Nephron (organoid): Measurements from ENCODE around the gene SPACDR.

Source experiments
- H3K27ac Mint-ChIP-seq, 3 experiments: 2 replicates each; pipeline ENCODE4 v1.8.0; 2020; ENCODE audit warnings: mixed read lengths in 3 of 3, mild to moderate bottlenecking in 2 of 3, moderate library complexity in 1 of 3
- H3K27me3 Mint-ChIP-seq: 2 replicates; pipeline ENCODE4 v1.8.0; 2021; ENCODE audit warnings: low read depth, mild to moderate bottlenecking, moderate library complexity, mixed read lengths
- H3K36me3 Mint-ChIP-seq: 2 replicates; pipeline ENCODE4 v1.8.0; 2020; ENCODE audit warnings: low read depth, mixed read lengths
- H3K4me1 Mint-ChIP-seq: 2 replicates; pipeline ENCODE4 v1.8.0; 2020; ENCODE audit warnings: mixed read lengths
- H3K4me3 Mint-ChIP-seq, 3 experiments: 2 replicates each; pipeline ENCODE4 v1.8.0; 2020; ENCODE audit warnings: mild to moderate bottlenecking in 3 of 3, mixed read lengths in 3 of 3, moderate library complexity in 2 of 3
- H3K9me3 Mint-ChIP-seq: 2 replicates; pipeline ENCODE4 v1.8.0; 2020; ENCODE audit warnings: mixed read lengths
- CTCF ChIP-seq, 3 experiments: fragments of 200-600 bp; sonication (generic); IDR thresholded peaks; one replicate each; pipeline ENCODE4 v1.5.0; 2021; ENCODE audit warnings: antibody characterized with exemption in 3 of 3; ENCODE audit not compliant: unreplicated experiment in 3 of 3

The SPACDR gene

GRCh38 chr7:100486753-100487446 lies 22.8 kb upstream of the SPACDR start:
- H3K9me3 Mint-ChIP-seq = no peaks in the 10 kb centered on the region
- peaks cover 6% of the 10 kb centered on the region for H3K27me3 Mint-ChIP-seq
- H3K4me3 Mint-ChIP-seq = no peak overlapping the region
- H3K36me3 Mint-ChIP-seq = peaks cover 5% of the 10 kb centered on the region
- no peak for TF ChIP-seq CTCF (IDR thresholded peaks at IDR 0.05; ENCODE audit: unreplicated experiment in 3 of 3)
- peaks cover 26% of the 10 kb centered on the region for H3K4me1 Mint-ChIP-seq
- peak overlapping the region in 1 of 3 experiments; percentile 52 for H3K27ac Mint-ChIP-seq

GRCh38 chr7:100486111-100486636 lies 22.1 kb upstream of the SPACDR start:
- Mint-ChIP-seq H3K4me1 (peaks cover 32% of the 10 kb centered on the region), H3K27ac (peak overlapping the region in 2 of 3 experiments; percentile 59 to 61), H3K27me3 (peaks cover 7% of the 10 kb centered on the region), H3K9me3 (no peaks in the 10 kb centered on the region), H3K4me3 (peak overlapping the region; percentile 73 to 85 (median 81)), H3K36me3 (peaks cover 5% of the 10 kb centered on the region)
- TF ChIP-seq CTCF (IDR thresholded peaks at IDR 0.05; ENCODE audit: unreplicated experiment in 3 of 3) = no peak

- TF ChIP-seq CTCF (IDR thresholded peaks at IDR 0.05; ENCODE audit: unreplicated experiment in 3 of 3) = no peak
- peak overlapping the region in 2 of 3 experiments; percentile 59 to 61 for H3K27ac Mint-ChIP-seq
- peaks cover 33% of the 10 kb centered on the region for H3K4me1 Mint-ChIP-seq
Measured at GRCh38 chr7:100485471-100485876, 21.4 kb upstream of the SPACDR start.

GRCh38 chr7:100484673-100485045 lies 20.6 kb upstream of the SPACDR start:
- Mint-ChIP-seq H3K4me1 (peaks cover 26% of the 10 kb centered on the region), H3K9me3 (no peaks in the 10 kb centered on the region), H3K4me3 (peak overlapping the region; percentile 77 to 85 (median 84)), H3K27me3 (peaks cover 3% of the 10 kb centered on the region), H3K36me3 (no peaks in the 10 kb centered on the region), H3K27ac (peak overlapping the region; percentile 40 to 67 (median 51))
- TF ChIP-seq CTCF (IDR thresholded peaks at IDR 0.05; ENCODE audit: unreplicated experiment in 3 of 3) = no peak

More at GRCh38 chr7:100485471-100485876, 21.4 kb upstream of the SPACDR start:
- peak overlapping the region; percentile 66 to 85 (median 73) for H3K4me3 Mint-ChIP-seq
- H3K36me3 Mint-ChIP-seq = peaks cover 5% of the 10 kb centered on the region
- no peaks in the 10 kb centered on the region for H3K9me3 Mint-ChIP-seq
- H3K27me3 Mint-ChIP-seq = peaks cover 7% of the 10 kb centered on the region

GRCh38 chr7:100483722-100484672 lies 19.9 kb upstream of the SPACDR start, which contains the start of gene NYAP1:
NYAP1 (plus strand) TSS chr7:100483927; CDS start chr7:100485312, 1,385 bp downstream.
- Mint-ChIP-seq H3K9me3 (no peaks in the 10 kb centered on the region), H3K4me1 (peaks cover 31% of the 10 kb centered on the region), H3K27me3 (peaks cover 3% of the 10 kb centered on the region), H3K4me3 (peak within 1 kb of the TSS; percentile 92 to 94 (median 93)), H3K27ac (peak within 1 kb of the TSS; percentile 73 to 86 (median 74)), H3K36me3 (no peaks in the 10 kb centered on the region)
- TF ChIP-seq CTCF (IDR thresholded peaks at IDR 0.05; ENCODE audit: unreplicated experiment in 3 of 3) = no peak
